ENCODE data around the gene SPTB. TPM values are rescaled to one million over a fixed set of nuclear protein-coding genes. Genes with fewer than 3 reads are reported as not detected.

SPTB gene
- total and polyA plus RNA-seq, 9 of the 15 experiments (the other 6 are each of a cell fraction or from before 2014, with no cell fraction given) = 0.21 to 45.9 (median 11.7) TPM

DNA sequence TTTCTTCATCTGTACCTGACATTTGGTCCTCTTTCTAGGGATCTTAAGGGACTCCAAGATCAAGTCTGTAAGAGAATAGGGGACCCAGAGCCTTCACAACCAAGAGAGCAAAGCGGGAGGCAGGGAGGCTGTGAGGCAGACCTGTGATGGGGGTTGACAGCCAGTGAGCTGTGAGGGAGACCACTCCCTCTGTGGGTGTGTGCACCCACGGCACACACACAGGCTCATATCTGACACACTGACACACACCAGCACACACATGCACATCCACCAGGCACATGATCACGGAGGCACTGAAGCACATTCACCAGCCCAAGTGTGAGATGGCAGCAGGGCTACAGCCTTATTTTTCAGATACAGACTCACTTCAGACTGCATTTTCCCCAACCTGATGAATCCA, 55.2 kb downstream of the SPTB start:
- ChIA-PET POLR2A (interaction anchor here (0.7 to 1.5 kb wide), 3 partner anchors 8 to 56 kb away, joined by 3 to 4 read pairs (median 3); no protein-coding TSS in a partner anchor), CTCF (ENCODE audit: low intra/inter-chr PET ratio) (interaction anchor here (4.7 kb wide), 1 partner anchor 67 kb away, joined by 44 read pairs; no protein-coding TSS in a partner anchor)
- no TSS peak for BruUV-seq (replicated peaks)
- no peak for ATAC-seq
- in situ Hi-C loops (cut with MboI) (loop anchor here (5.0 kb wide), 1 partner anchor 63 kb away; no protein-coding TSS in a partner anchor), intact Hi-C loops (cut with micrococcal nuclease) (loop anchor here (2.0 to 5.0 kb wide), 2 partner anchors 54 to 68 kb away; partner anchors contain the start of gene SPTB)
- H3K4me1 ChIP-seq (replicated peaks in 1 of 2; ENCODE audit: control insufficient read depth in 2 of 2, insufficient read depth in 2 of 2, low read length in 2 of 2) = peaks cover 24 to 45% of the 10 kb centered on the region in 2 experiments; a peak in 4 of 5 replicates
- no peaks in the 10 kb centered on the region for H3K27me3 ChIP-seq (ENCODE audit: control insufficient read depth in 2 of 2, insufficient read depth in 2 of 2, low read length in 2 of 2)
- peaks cover 15% of the 10 kb centered on the region; the same call in 1 of the 2 replicates for H4K20me1 ChIP-seq (replicated peaks; ENCODE audit: control insufficient read depth, insufficient read depth, low read length)
- H2AFZ ChIP-seq (ENCODE audit: low read depth, low read length) = no peak overlapping the region
- H3K9ac ChIP-seq (ENCODE audit: insufficient read depth in 1 of 2, low read depth in 2 of 2, low read length in 2 of 2) = peak overlapping the region in 1 of 2 experiments; percentile 9; a peak in 1 of 4 replicates
- peaks cover 3% of the 10 kb centered on the region for H3K9me1 ChIP-seq (ENCODE audit: control insufficient read depth, insufficient read depth, low read length)
- H3K4me2 ChIP-seq (ENCODE audit: insufficient read depth, low read length) = no peak overlapping the region
- peaks cover 59% of the 10 kb centered on the region for H3K79me2 ChIP-seq (ENCODE audit: control insufficient read depth, insufficient read depth, low read length)
- H3K36me3 ChIP-seq (ENCODE audit: control insufficient read depth, insufficient read depth, low read length) = peaks cover 30% of the 10 kb centered on the region; the same call in 2 of the 3 replicates
- no peak overlapping the region for H3K27ac ChIP-seq (ENCODE audit: extremely low read depth, low read depth, low read length)
- no peak overlapping the region for H3K4me3 ChIP-seq
- WGBS (ENCODE audit: insufficient coverage, low coverage, missing lambda C conversion rate) = 78% methylated on average over 3 of the region's 3 CpGs
- H3K9me3 ChIP-seq (replicated peaks; ENCODE audit: control insufficient read depth, insufficient read depth, low read depth, low read length) = no peaks in the 10 kb centered on the region
- no peak for FAIRE-seq
- DNase-seq (ENCODE audit: extremely low read depth in 1 of 4, low spot score in 3 of 4) = no peak
- TF ChIP-seq TAL1 (IDR thresholded peaks at IDR 0.05) (no peak), FOXK1 (CRISPR knock-in tag; IDR thresholded peaks at IDR 0.05; ENCODE audit: borderline replicate concordance) (no peak), ID3 (CRISPR knock-in tag; IDR thresholded peaks at IDR 0.05) (no peak), ID3 (tag; IDR thresholded peaks at IDR 0.05) (no peak), SREBF1 (IDR thresholded peaks at IDR 0.05; ENCODE audit: borderline replicate concordance, low read depth, low read length) (no peak), ZNF354B (CRISPR knock-in tag; IDR thresholded peaks at IDR 0.05) (no peak), ZNF586 (CRISPR knock-in tag; conservative IDR thresholded peaks at IDR 0.05) (no peak), ZNF75A (CRISPR knock-in tag; IDR thresholded peaks at IDR 0.05) (no peak), ELK1 (CRISPR knock-in tag; IDR thresholded peaks at IDR 0.05) (no peak), HMG20B (CRISPR knock-in tag; IDR thresholded peaks at IDR 0.05) (no peak), RBM14 (IDR thresholded peaks at IDR 0.05; ENCODE audit: borderline replicate concordance, insufficient read depth, low read depth, low read length) (no peak), MED1 (CRISPR knock-in tag; IDR thresholded peaks at IDR 0.05; ENCODE audit: borderline replicate concordance) (no peak)
- TF ChIP-seq, protein P1, sequence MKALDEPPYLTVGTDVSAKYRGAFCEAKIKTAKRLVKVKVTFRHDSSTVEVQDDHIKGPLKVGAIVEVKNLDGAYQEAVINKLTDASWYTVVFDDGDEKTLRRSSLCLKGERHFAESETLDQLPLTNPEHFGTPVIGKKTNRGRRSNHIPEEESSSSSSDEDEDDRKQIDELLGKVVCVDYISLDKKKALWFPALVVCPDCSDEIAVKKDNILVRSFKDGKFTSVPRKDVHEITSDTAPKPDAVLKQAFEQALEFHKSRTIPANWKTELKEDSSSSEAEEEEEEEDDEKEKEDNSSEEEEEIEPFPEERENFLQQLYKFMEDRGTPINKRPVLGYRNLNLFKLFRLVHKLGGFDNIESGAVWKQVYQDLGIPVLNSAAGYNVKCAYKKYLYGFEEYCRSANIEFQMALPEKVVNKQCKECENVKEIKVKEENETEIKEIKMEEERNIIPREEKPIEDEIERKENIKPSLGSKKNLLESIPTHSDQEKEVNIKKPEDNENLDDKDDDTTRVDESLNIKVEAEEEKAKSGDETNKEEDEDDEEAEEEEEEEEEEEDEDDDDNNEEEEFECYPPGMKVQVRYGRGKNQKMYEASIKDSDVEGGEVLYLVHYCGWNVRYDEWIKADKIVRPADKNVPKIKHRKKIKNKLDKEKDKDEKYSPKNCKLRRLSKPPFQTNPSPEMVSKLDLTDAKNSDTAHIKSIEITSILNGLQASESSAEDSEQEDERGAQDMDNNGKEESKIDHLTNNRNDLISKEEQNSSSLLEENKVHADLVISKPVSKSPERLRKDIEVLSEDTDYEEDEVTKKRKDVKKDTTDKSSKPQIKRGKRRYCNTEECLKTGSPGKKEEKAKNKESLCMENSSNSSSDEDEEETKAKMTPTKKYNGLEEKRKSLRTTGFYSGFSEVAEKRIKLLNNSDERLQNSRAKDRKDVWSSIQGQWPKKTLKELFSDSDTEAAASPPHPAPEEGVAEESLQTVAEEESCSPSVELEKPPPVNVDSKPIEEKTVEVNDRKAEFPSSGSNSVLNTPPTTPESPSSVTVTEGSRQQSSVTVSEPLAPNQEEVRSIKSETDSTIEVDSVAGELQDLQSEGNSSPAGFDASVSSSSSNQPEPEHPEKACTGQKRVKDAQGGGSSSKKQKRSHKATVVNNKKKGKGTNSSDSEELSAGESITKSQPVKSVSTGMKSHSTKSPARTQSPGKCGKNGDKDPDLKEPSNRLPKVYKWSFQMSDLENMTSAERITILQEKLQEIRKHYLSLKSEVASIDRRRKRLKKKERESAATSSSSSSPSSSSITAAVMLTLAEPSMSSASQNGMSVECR (CRISPR knock-in tag; IDR thresholded peaks at IDR 0.05) = no peak
- TF ChIP-seq, protein P2, sequence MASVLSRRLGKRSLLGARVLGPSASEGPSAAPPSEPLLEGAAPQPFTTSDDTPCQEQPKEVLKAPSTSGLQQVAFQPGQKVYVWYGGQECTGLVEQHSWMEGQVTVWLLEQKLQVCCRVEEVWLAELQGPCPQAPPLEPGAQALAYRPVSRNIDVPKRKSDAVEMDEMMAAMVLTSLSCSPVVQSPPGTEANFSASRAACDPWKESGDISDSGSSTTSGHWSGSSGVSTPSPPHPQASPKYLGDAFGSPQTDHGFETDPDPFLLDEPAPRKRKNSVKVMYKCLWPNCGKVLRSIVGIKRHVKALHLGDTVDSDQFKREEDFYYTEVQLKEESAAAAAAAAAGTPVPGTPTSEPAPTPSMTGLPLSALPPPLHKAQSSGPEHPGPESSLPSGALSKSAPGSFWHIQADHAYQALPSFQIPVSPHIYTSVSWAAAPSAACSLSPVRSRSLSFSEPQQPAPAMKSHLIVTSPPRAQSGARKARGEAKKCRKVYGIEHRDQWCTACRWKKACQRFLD (CRISPR knock-in tag; IDR thresholded peaks at IDR 0.05) = no peak

Measured in K562 (cell line).